Ectodermal cell (in vitro differentiated cells): ENCODE results near the gene IER5L.
"Not testable (repeated sequence)": the region's sequence is repeated elsewhere in the genome, so short reads cannot be mapped to it uniquely, and the experiment has no call there.

Experiments used
- H3K27ac ChIP-seq: 2 replicates; pipeline ENCODE4 v1.7.0; 2013; ENCODE audit warnings: mild to moderate bottlenecking, low read depth, low read length; ENCODE audit not compliant: insufficient read depth, poor library complexity, severe bottlenecking
- H3K27me3 ChIP-seq: 2 replicates; pipeline ENCODE4 v1.7.0; 2013; ENCODE audit warnings: mild to moderate bottlenecking, low read length; ENCODE audit not compliant: insufficient read depth, control insufficient read depth, poor library complexity, severe bottlenecking
- H3K36me3 ChIP-seq: one replicate; pipeline ENCODE4 v1.7.0; 2013; ENCODE audit warnings: low read length; ENCODE audit not compliant: control insufficient read depth, insufficient read depth
- H3K4me1 ChIP-seq: one replicate; pipeline ENCODE4 v1.7.0; 2013; ENCODE audit warnings: low read length; ENCODE audit not compliant: control insufficient read depth, insufficient read depth
- H3K4me3 ChIP-seq: 2 replicates; pipeline ENCODE4 v1.7.0; 2013; ENCODE audit warnings: low read depth, low read length, control low read depth; ENCODE audit not compliant: insufficient read depth
- H3K9me3 ChIP-seq: 2 replicates; pipeline ENCODE4 v1.7.0; 2013; ENCODE audit warnings: mild to moderate bottlenecking, low read length, moderate library complexity; ENCODE audit not compliant: control insufficient read depth
- WGBS, 2 experiments: methylation state at CpG; one replicate each; pipeline ENCODE4 v1.1.7; 2013; ENCODE audit warnings: missing lambda C conversion rate in 2 of 2; 5-methylcytosine and 5-hydroxymethylcytosine counted together

The IER5L gene

GRCh38 chr9:129197045-129197444 is 19.0 kb upstream of the IER5L start:
- peaks cover 16% of the 10 kb centered on the region for H3K27me3 ChIP-seq
- H3K4me1 ChIP-seq, H3K9me3 ChIP-seq, H3K36me3 ChIP-seq, H3K27ac ChIP-seq, H3K4me3 ChIP-seq: not testable (repeated sequence)
- 92 to 93% methylated on average over 6 of the region's 6 CpGs for WGBS, 2 experiments

GRCh38 chr9:129195606-129196005 is 17.5 kb upstream of the IER5L start:
- peaks cover 16% of the 10 kb centered on the region for H3K27me3 ChIP-seq
- H3K9me3 ChIP-seq: no peaks in the 10 kb centered on the region
- WGBS, 2 experiments: 88% methylated on average over 10 of the region's 10 CpGs
- no peak overlapping the region for H3K4me3 ChIP-seq
- no peak overlapping the region for H3K27ac ChIP-seq
- peaks cover 8% of the 10 kb centered on the region for H3K4me1 ChIP-seq
- H3K36me3 ChIP-seq: no peaks in the 10 kb centered on the region

GRCh38 chr9:129194221-129194620 is 16.2 kb upstream of the IER5L start:
- Histone ChIP-seq H3K9me3 (no peaks in the 10 kb centered on the region), H3K36me3 (no peaks in the 10 kb centered on the region), H3K27me3 (peaks cover 16% of the 10 kb centered on the region), H3K27ac (no peak overlapping the region), H3K4me3 (no peak overlapping the region), H3K4me1 (peaks cover 8% of the 10 kb centered on the region)
- 58% methylated on average over 3 of the region's 3 CpGs for WGBS, 2 experiments

- Histone ChIP-seq H3K27ac (no peak overlapping the region), H3K4me1 (peaks cover 7% of the 10 kb centered on the region), H3K4me3 (no peak overlapping the region), H3K9me3 (no peaks in the 10 kb centered on the region), H3K27me3 (peaks cover 11% of the 10 kb centered on the region), H3K36me3 (no peaks in the 10 kb centered on the region)
- 74 to 78% methylated on average over 7 of the region's 7 CpGs for WGBS, 2 experiments
Measured at GRCh38 chr9:129193655-129194054, 15.6 kb upstream of the IER5L start.

- Histone ChIP-seq H3K27me3 (no peaks in the 10 kb centered on the region), H3K9me3 (no peaks in the 10 kb centered on the region), H3K4me1 (no peaks in the 10 kb centered on the region), H3K4me3 (no peak overlapping the region), H3K27ac (no peak overlapping the region), H3K36me3 (no peaks in the 10 kb centered on the region)
- WGBS, 2 experiments: 89 to 93% methylated on average over 7 of the region's 7 CpGs
Measured at GRCh38 chr9:129191234-129191633, 13.2 kb upstream of the IER5L start.

GRCh38 chr9:129189971-129190370 is 11.9 kb upstream of the IER5L start:
- H3K4me1 ChIP-seq, H3K27me3 ChIP-seq, H3K9me3 ChIP-seq, H3K4me3 ChIP-seq, H3K36me3 ChIP-seq, H3K27ac ChIP-seq: not testable (repeated sequence)
- WGBS, 2 experiments: 88 to 94% methylated on average over 8 of the region's 8 CpGs

GRCh38 chr9:129187042-129187441 is 9.0 kb upstream of the IER5L start:
- no peaks in the 10 kb centered on the region for H3K9me3 ChIP-seq
- no peaks in the 10 kb centered on the region for H3K36me3 ChIP-seq
- no peak overlapping the region for H3K4me3 ChIP-seq
- peaks cover 4% of the 10 kb centered on the region for H3K27me3 ChIP-seq
- H3K4me1 ChIP-seq: peaks cover 13% of the 10 kb centered on the region
- H3K27ac ChIP-seq: no peak overlapping the region
- 71 to 76% methylated on average over 1 of the region's 1 CpG for WGBS, 2 experiments

- H3K36me3 ChIP-seq: no peaks in the 10 kb centered on the region
- H3K27ac ChIP-seq: no peak overlapping the region
- no peak overlapping the region for H3K4me3 ChIP-seq
- peaks cover 13% of the 10 kb centered on the region for H3K4me1 ChIP-seq
- WGBS, 2 experiments: 89 to 91% methylated on average over 10 of the region's 10 CpGs
- no peaks in the 10 kb centered on the region for H3K9me3 ChIP-seq
- peaks cover 15% of the 10 kb centered on the region for H3K27me3 ChIP-seq
Measured at GRCh38 chr9:129185991-129186390, 7.9 kb upstream of the IER5L start.

GRCh38 chr9:129185402-129185801 is 7.3 kb upstream of the IER5L start:
- 91 to 94% methylated on average over 6 of the region's 6 CpGs for WGBS, 2 experiments

GRCh38 chr9:129184596-129185122 is 6.6 kb upstream of the IER5L start:
- no peaks in the 10 kb centered on the region for H3K36me3 ChIP-seq
- H3K4me3 ChIP-seq: no peak overlapping the region
- 76 to 78% methylated on average over 9 of the region's 9 CpGs for WGBS, 2 experiments
- no peak overlapping the region for H3K27ac ChIP-seq
- H3K27me3 ChIP-seq: peaks cover 28% of the 10 kb centered on the region
- no peaks in the 10 kb centered on the region for H3K9me3 ChIP-seq
- peaks cover 14% of the 10 kb centered on the region for H3K4me1 ChIP-seq

More at GRCh38 chr9:129185402-129185801, 7.3 kb upstream of the IER5L start:
- Histone ChIP-seq H3K36me3 (no peaks in the 10 kb centered on the region), H3K27me3 (peaks cover 21% of the 10 kb centered on the region), H3K4me3 (no peak overlapping the region), H3K4me1 (peaks cover 13% of the 10 kb centered on the region), H3K9me3 (no peaks in the 10 kb centered on the region), H3K27ac (no peak overlapping the region)

- H3K9me3 ChIP-seq: no peaks in the 10 kb centered on the region
- H3K27me3 ChIP-seq: peaks cover 33% of the 10 kb centered on the region
- no peak overlapping the region for H3K4me3 ChIP-seq
- 89 to 90% methylated on average over 7 of the region's 7 CpGs for WGBS, 2 experiments
- peaks cover 18% of the 10 kb centered on the region for H3K4me1 ChIP-seq
- no peak overlapping the region for H3K27ac ChIP-seq
- no peaks in the 10 kb centered on the region for H3K36me3 ChIP-seq
Measured at GRCh38 chr9:129184219-129184524, 6.1 kb upstream of the IER5L start.
